ENCODE data around the gene DNAI4. TPM values are rescaled to one million over a fixed set of nuclear protein-coding genes. Genes with fewer than 3 reads are reported as not detected.

Gene DNAI4
- total RNA-seq, 4 donors from 2014 or later: 10.7 to 26.0 (median 20.5) TPM

- TF ChIP-seq CTCF (IDR thresholded peaks at IDR 0.05) (no peak), POLR2A (IDR thresholded peaks at IDR 0.05) (no peak)
- no peak for DNase-seq
- peak overlapping the region in 1 of 3 donors; percentile 18 for H3K27ac ChIP-seq
- H3K9me3 ChIP-seq: no peaks in the 10 kb centered on the region
- no peak overlapping the region for H3K4me3 ChIP-seq (replicated peaks in 1 of 3)
- intact Hi-C loops (cut with DNase I): no loop called here
- peaks cover 7 to 12% of the 10 kb centered on the region in 2 donors for H3K36me3 ChIP-seq
- no peaks in the 10 kb centered on the region for H3K27me3 ChIP-seq
- 85 to 88% methylated on average over 5 of the region's 5 CpGs for WGBS, 2 donors
- H3K4me1 ChIP-seq: peaks cover 2 to 11% of the 10 kb centered on the region in 2 donors
Measured at GRCh38 chr1:66943361-66943969, 18.8 kb upstream of the DNAI4 start.

- Histone ChIP-seq H3K9me3 (no peaks in the 10 kb centered on the region), H3K27ac (no peak overlapping the region), H3K27me3 (no peaks in the 10 kb centered on the region), H3K36me3 (peaks cover 0 to 1% of the 10 kb centered on the region in 2 donors), H3K4me3 (replicated peaks in 1 of 3) (no peak overlapping the region), H3K4me1 (peaks cover 0 to 10% of the 10 kb centered on the region in 2 donors)
- DNase-seq: no peak
- intact Hi-C loops (cut with DNase I): no loop called here
- 91 to 95% methylated on average over 1 of the region's 1 CpG for WGBS, 2 donors
- TF ChIP-seq CTCF (IDR thresholded peaks at IDR 0.05) (no peak), POLR2A (IDR thresholded peaks at IDR 0.05) (no peak)
Measured at GRCh38 chr1:66940981-66941380, 16.3 kb upstream of the DNAI4 start.

DNA sequence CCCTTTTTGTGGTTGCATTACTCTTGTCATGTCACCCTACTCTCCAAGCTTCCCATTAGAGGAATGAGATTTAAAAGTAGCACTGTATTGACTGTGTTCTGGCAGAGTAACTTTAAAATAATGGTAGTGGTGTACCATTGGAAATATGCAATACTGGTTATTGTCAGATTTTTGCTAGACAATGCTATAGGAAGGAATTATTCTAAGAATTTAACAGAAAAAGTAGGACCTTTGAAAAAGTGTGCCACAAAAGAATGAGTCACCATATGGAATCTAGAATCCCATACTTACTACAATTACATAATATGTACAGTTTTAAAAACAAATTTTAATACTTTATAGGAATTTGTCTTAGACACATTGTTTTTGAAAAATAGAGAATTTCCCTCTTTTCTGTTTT, 14.0 kb upstream of the DNAI4 start:
- no peak overlapping the region for H3K27ac ChIP-seq
- no peaks in the 10 kb centered on the region for H3K36me3 ChIP-seq
- H3K4me3 ChIP-seq (replicated peaks in 1 of 3): no peak overlapping the region
- H3K27me3 ChIP-seq: no peaks in the 10 kb centered on the region
- intact Hi-C loops (cut with DNase I): no loop called here
- TF ChIP-seq POLR2A (IDR thresholded peaks at IDR 0.05): no peak
- TF ChIP-seq CTCF (IDR thresholded peaks at IDR 0.05): no peak
- DNase-seq: no peak
- peaks cover 1 to 21% of the 10 kb centered on the region in 2 donors for H3K4me1 ChIP-seq
- H3K9me3 ChIP-seq: no peaks in the 10 kb centered on the region

- H3K27ac ChIP-seq: no peak overlapping the region
- no peaks in the 10 kb centered on the region for H3K27me3 ChIP-seq
- 0 to 38% methylated on average over 1 of the region's 1 CpG for WGBS, 2 donors
- intact Hi-C loops (cut with DNase I): no loop called here
- no peaks in the 10 kb centered on the region for H3K36me3 ChIP-seq
- H3K4me1 ChIP-seq: peaks cover 9 to 26% of the 10 kb centered on the region in 2 donors
- H3K9me3 ChIP-seq: no peaks in the 10 kb centered on the region
- no peak for TF ChIP-seq CTCF (IDR thresholded peaks at IDR 0.05)
- no peak for TF ChIP-seq POLR2A (IDR thresholded peaks at IDR 0.05)
- DNase-seq: no peak
- no peak overlapping the region for H3K4me3 ChIP-seq (replicated peaks in 1 of 3)
Measured at GRCh38 chr1:66937529-66938234, 13.0 kb upstream of the DNAI4 start.
